ENCODE results near the gene ABCA1.

The ABCA1 gene

GRCh38 chr9:104907278-104907951 lies 20.5 kb downstream of the ABCA1 start:
- no peak for TF ChIP-seq CTCF (conservative IDR thresholded peaks at IDR 0.05)
- no peak for TF ChIP-seq ZFX (IDR thresholded peaks at IDR 0.05)
- no peak overlapping the region for H3K27ac ChIP-seq

- TF ChIP-seq ZFX (IDR thresholded peaks at IDR 0.05): no peak
- TF ChIP-seq CTCF (conservative IDR thresholded peaks at IDR 0.05): no peak
- H3K27ac ChIP-seq: no peak overlapping the region
Measured at GRCh38 chr9:104906441-104907277, 21.3 kb downstream of the ABCA1 start.

- no peak for TF ChIP-seq ZFX (IDR thresholded peaks at IDR 0.05)
- TF ChIP-seq CTCF (conservative IDR thresholded peaks at IDR 0.05): no peak
- H3K27ac ChIP-seq: no peak overlapping the region
Measured at GRCh38 chr9:104905931-104906330, 22.0 kb downstream of the ABCA1 start.

DNA sequence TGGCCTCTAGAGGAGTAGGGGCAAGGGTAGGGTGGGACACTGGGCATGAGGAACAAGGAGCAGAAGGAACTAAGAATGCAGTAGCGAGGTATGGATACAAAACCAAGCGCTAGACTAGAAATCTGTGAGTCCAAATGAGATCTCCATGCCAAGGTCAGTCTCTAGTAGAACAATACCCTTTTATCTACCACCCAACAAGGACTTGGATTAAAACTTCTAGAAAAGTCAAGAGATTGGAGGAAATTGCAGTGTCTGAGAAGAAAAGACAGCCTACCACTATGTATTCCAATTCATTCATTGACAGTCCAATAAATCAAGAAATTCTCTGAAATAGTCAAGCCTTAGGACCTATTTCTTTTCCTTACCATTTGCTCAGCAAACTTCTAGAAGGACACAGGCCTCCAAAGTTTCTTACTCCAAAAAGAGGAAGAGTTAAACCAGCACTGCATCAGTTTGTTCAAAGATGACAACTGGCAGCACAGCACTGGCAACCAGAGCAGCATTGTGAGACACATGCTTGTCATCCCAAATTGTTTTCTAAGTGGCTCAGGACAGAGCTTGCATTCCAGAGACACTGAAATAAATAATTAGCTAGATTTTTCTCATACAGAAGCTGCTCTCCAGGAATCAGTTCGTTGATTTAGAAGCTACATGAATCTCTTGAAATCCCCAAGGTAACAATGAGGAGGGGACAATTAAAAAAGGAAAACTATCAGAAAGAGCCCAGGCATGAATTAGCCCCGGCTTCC lies 22.6 kb downstream of the ABCA1 start:
- no peak for TF ChIP-seq ZFX (IDR thresholded peaks at IDR 0.05)
- TF ChIP-seq CTCF (conservative IDR thresholded peaks at IDR 0.05): no peak
- no peak overlapping the region for H3K27ac ChIP-seq

GRCh38 chr9:104903609-104904008 lies 24.3 kb downstream of the ABCA1 start:
- H3K27ac ChIP-seq: no peak overlapping the region
- TF ChIP-seq ZFX (IDR thresholded peaks at IDR 0.05) (no peak), CTCF (conservative IDR thresholded peaks at IDR 0.05) (no peak)

DNA sequence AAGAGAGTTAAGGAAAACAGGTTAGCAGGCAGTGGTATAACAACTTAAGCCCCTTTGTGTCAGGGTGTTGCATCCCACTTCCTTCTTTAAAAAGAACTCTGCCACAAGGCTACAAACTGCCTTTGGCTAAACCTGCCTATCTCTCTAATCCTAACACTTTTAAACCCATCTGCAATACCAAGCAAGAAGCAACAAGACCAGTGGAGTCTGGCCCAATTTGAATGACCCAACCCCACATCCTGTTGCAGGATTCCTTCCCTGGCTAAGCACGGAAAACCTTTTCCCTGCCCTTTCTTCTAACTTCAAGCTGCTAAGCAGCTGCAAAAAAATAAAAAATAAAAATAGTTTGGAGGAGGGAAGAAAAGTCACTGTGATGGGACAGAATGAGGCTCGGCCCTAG lies 27.1 kb downstream of the ABCA1 start:
- no peak overlapping the region for H3K27ac ChIP-seq
- TF ChIP-seq CTCF (conservative IDR thresholded peaks at IDR 0.05) (no peak), ZFX (IDR thresholded peaks at IDR 0.05) (no peak)

DNA sequence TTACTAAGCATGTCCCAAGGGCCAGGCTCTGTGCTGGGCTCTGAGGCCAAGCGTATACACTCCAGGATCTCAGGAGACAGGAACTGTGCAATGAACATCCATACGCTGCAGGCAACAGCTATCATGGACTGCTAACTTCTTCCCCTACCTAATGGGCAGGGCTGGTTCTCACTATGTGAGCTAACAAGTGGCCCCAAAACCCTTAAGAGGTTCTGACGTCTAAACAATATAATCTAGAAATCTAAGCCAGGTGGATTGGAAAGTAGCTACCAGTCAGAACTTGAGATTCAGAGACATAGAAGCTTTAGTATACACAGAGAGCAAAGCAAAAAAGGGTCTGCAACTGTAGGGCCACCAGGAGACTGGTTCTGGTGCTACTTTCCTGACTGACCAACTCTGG lies 27.6 kb downstream of the ABCA1 start:
- no peak overlapping the region for H3K27ac ChIP-seq

More for the DNA sequence above, 27.6 kb downstream of the ABCA1 start:
- TF ChIP-seq ZFX (IDR thresholded peaks at IDR 0.05) (no peak), CTCF (conservative IDR thresholded peaks at IDR 0.05) (no peak)

Measured in C4-2B (cell line).